ENCODE results near the gene TP53BP2.

The TP53BP2 gene

GRCh38 chr1:223775054-223775453 lies 70.7 kb downstream of the TP53BP2 start:
- Mint-ChIP-seq H3K27me3 (no peaks in the 10 kb centered on the region), H3K4me1 (peaks cover 20% of the 10 kb centered on the region), H3K9me3 (no peaks in the 10 kb centered on the region), H3K4me3 (no peak overlapping the region), H3K36me3 (ENCODE audit: insufficient read depth) (peaks cover 71% of the 10 kb centered on the region), H3K27ac (ENCODE audit: low read depth) (peak overlapping the region; percentile 22)
- DNase-seq (ENCODE audit: low spot score in 2 of 2) (no peak), ATAC-seq (replicated peaks; ENCODE audit: extremely low read depth, poor library complexity, severe bottlenecking) (no peak)

- H3K27ac Mint-ChIP-seq (ENCODE audit: low read depth), result peak overlapping the region; percentile 22
- H3K4me3 Mint-ChIP-seq, result no peak overlapping the region
- ATAC-seq (replicated peaks; ENCODE audit: extremely low read depth, poor library complexity, severe bottlenecking) (no peak), DNase-seq (ENCODE audit: low spot score in 2 of 2) (no peak)
- H3K36me3 Mint-ChIP-seq (ENCODE audit: insufficient read depth), result peaks cover 78% of the 10 kb centered on the region
- peaks cover 20% of the 10 kb centered on the region for H3K4me1 Mint-ChIP-seq
- H3K9me3 Mint-ChIP-seq, result no peaks in the 10 kb centered on the region
- H3K27me3 Mint-ChIP-seq, result no peaks in the 10 kb centered on the region
Observed at GRCh38 chr1:223774134-223774814, 71.5 kb downstream of the TP53BP2 start.

- DNase-seq (ENCODE audit: low spot score in 2 of 2) (no peak), ATAC-seq (replicated peaks; ENCODE audit: extremely low read depth, poor library complexity, severe bottlenecking) (no peak)
- H3K27me3 Mint-ChIP-seq, result no peaks in the 10 kb centered on the region
- peaks cover 20% of the 10 kb centered on the region for H3K4me1 Mint-ChIP-seq
- H3K9me3 Mint-ChIP-seq, result no peaks in the 10 kb centered on the region
- H3K4me3 Mint-ChIP-seq, result no peak overlapping the region
- peaks cover 74% of the 10 kb centered on the region for H3K36me3 Mint-ChIP-seq (ENCODE audit: insufficient read depth)
- H3K27ac Mint-ChIP-seq (ENCODE audit: low read depth), result peak overlapping the region; percentile 67
Observed at GRCh38 chr1:223772771-223773160, 73.0 kb downstream of the TP53BP2 start.

DNA sequence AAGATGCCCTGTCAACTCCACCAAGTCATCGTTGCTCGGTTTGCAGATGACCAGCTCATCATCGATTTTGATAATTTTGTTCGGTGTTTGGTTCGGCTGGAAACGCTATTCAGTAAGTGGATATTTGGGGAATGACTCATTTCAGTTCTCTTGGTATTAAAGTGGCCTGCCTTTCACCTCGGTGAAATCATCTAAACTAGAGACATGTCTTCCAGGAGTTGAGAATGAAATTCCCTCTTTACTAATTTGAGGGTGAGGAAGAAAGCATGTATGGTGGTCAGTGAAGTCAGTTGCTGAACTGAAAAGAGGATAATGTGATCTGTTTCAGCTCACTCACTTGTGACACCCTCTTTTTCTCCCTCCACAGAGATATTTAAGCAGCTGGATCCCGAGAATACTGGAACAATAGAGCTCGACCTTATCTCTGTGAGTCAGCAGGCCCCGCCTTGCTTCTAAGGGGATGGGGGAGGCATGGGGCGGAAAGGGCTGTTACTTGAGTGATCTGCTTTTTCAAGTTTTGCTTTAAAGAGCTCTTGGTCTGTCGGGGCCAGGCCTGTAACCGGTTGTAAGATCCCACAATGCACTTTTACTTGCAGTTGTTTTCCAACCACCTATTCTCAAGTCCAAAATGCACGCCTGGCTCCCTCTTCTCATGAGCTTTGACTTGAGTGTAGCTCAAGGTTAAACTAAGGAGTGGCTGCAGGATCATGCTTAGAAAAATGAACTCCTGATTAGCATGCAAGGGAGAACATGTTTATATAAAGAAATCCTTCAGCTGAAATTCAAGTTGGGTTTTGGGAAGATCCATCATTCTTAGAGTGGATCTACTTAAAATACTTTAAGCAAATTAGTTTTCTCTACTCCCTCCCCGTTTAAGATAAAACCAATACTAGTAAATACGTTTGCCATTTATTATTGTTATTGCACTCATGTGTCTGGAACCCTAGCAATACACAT lies 73.7 kb downstream of the TP53BP2 start:
- Mint-ChIP-seq H3K4me1 (peaks cover 20% of the 10 kb centered on the region), H3K27me3 (no peaks in the 10 kb centered on the region), H3K4me3 (no peak overlapping the region), H3K9me3 (no peaks in the 10 kb centered on the region), H3K36me3 (ENCODE audit: insufficient read depth) (peaks cover 71% of the 10 kb centered on the region), H3K27ac (ENCODE audit: low read depth) (peak overlapping the region; percentile 71)
- DNase-seq (ENCODE audit: low spot score in 2 of 2) (no peak), ATAC-seq (replicated peaks; ENCODE audit: extremely low read depth, poor library complexity, severe bottlenecking) (no peak)

DNA sequence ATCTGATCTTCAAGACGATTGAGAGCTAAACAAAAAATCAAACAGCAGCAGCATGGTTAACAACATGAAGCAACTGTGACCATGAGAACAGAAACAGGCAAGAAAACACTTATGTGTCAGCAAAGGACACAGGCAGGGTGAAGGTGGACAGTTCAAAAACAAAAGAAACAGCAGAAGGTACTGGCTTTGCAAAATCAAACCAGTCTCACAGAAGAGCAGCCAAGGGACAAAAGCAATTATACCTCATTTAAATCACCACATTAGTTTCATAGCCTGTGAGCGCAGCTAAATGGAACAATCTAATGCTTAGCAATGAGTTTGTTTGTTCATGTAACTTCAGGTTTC lies 74.3 kb downstream of the TP53BP2 start:
- Mint-ChIP-seq H3K4me3 (no peak overlapping the region), H3K27me3 (no peaks in the 10 kb centered on the region), H3K36me3 (ENCODE audit: insufficient read depth) (peaks cover 71% of the 10 kb centered on the region), H3K9me3 (no peaks in the 10 kb centered on the region), H3K4me1 (peaks cover 20% of the 10 kb centered on the region), H3K27ac (ENCODE audit: low read depth) (peak overlapping the region; percentile 71)
- DNase-seq (ENCODE audit: low spot score in 2 of 2) (no peak), ATAC-seq (replicated peaks; ENCODE audit: extremely low read depth, poor library complexity, severe bottlenecking) (no peak)

DNA sequence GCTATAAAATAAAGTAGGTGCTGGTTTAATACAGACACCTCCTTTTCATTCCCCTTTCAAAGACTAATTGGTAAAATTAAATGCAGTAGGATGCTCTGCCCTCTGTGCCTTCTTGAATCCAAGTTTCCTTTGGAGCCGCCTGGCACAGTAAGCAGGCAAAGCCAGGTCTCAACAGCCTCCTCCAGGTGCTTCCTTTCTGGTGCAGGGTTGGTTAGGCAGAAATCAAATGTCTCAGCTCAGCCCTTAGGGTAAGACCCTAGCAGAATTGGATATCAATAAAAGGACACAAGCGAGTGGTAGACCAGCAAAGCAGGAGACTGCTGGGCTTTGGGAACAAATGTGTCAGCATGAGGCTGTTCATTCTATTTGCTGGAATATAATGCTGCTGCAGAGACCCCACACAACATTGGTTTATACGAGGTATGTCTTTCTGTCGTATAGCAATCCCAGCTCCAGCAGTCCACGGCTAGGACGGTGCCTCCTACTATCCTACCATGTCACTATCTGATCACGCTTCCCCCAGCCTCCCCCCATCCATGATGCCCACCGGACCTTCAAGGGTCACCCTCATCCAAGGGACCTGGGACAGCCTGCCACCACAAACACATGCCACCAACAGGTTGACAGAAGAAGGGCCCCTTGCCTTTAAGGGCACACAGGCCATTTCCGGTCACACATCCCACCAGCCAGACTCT lies 75.0 kb downstream of the TP53BP2 start:
- H3K4me1 Mint-ChIP-seq, result peaks cover 13% of the 10 kb centered on the region
- peak overlapping the region; percentile 71 for H3K27ac Mint-ChIP-seq (ENCODE audit: low read depth)
- H3K4me3 Mint-ChIP-seq, result no peak overlapping the region
- DNase-seq (ENCODE audit: low spot score in 2 of 2) (no peak), ATAC-seq (replicated peaks; ENCODE audit: extremely low read depth, poor library complexity, severe bottlenecking) (no peak)
- H3K9me3 Mint-ChIP-seq, result no peaks in the 10 kb centered on the region
- H3K36me3 Mint-ChIP-seq (ENCODE audit: insufficient read depth), result peaks cover 72% of the 10 kb centered on the region
- H3K27me3 Mint-ChIP-seq, result no peaks in the 10 kb centered on the region

DNA sequence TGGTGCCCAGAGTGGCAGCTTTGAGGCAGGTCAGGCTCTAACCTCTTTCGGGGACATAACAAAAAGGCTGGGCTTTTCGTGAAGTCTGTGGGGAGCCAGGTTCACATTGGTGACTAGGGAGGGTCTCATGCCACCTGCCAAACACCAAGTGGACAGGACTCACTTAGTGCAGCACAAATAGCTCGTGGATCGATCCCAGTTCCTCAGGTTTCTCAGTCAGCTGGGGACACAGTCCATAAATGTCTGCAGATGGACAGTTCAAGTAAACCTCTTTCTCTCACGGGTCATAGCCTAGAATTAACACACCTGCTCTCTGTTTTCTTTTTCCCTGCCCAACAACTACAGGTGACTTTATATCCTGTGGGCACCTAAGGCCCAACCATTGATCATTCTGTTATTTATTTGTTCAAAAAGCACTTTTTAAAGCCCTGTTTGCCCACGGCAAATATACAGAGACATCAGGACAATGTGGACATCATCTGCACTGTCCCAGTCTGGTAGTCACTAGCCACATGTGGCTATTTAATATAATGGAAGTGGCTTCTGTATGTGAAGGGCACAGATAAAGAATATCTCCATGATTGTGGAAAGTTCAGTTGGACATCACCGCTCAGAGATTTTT lies 79.9 kb downstream of the TP53BP2 start:
- ATAC-seq (replicated peaks; ENCODE audit: extremely low read depth, poor library complexity, severe bottlenecking), result no peak
- no peak for DNase-seq (ENCODE audit: low spot score in 2 of 2)
- no peaks in the 10 kb centered on the region for H3K4me1 Mint-ChIP-seq
- no peaks in the 10 kb centered on the region for H3K9me3 Mint-ChIP-seq
- no peak overlapping the region for H3K27ac Mint-ChIP-seq (ENCODE audit: low read depth)
- H3K27me3 Mint-ChIP-seq, result no peaks in the 10 kb centered on the region
- H3K36me3 Mint-ChIP-seq (ENCODE audit: insufficient read depth), result peaks cover 62% of the 10 kb centered on the region
- H3K4me3 Mint-ChIP-seq, result no peak overlapping the region

- no peak overlapping the region for H3K4me3 Mint-ChIP-seq
- H3K36me3 Mint-ChIP-seq (ENCODE audit: insufficient read depth), result peaks cover 59% of the 10 kb centered on the region
- H3K4me1 Mint-ChIP-seq, result no peaks in the 10 kb centered on the region
- DNase-seq (ENCODE audit: low spot score in 2 of 2), result no peak
- no peak for ATAC-seq (replicated peaks; ENCODE audit: extremely low read depth, poor library complexity, severe bottlenecking)
- no peak overlapping the region for H3K27ac Mint-ChIP-seq (ENCODE audit: low read depth)
- no peaks in the 10 kb centered on the region for H3K9me3 Mint-ChIP-seq
- H3K27me3 Mint-ChIP-seq, result no peaks in the 10 kb centered on the region
Observed at GRCh38 chr1:223765036-223765718, 80.6 kb downstream of the TP53BP2 start.

DNA sequence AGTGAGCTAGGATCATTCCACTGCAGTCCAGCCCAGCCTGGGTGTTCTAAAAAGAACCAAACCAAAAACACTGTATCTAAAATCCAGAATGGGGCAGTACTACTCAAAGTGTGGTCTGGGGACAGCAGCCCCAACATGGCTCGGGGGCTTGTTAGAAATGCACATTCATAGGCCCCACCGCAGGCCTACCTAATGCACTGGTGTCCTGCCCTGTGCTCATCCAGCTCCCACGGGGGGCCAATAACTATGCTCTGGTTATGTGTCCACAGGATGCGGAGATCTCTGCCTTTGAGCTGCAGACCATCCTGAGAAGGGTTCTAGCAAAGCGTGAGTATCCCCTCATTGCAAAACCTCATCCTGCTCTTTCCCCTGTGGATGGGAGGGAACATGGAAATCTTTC lies 81.9 kb downstream of the TP53BP2 start:
- Mint-ChIP-seq H3K9me3 (no peaks in the 10 kb centered on the region), H3K4me1 (no peaks in the 10 kb centered on the region), H3K27ac (ENCODE audit: low read depth) (peak overlapping the region; percentile 81), H3K4me3 (no peak overlapping the region), H3K27me3 (no peaks in the 10 kb centered on the region), H3K36me3 (ENCODE audit: insufficient read depth) (peaks cover 52% of the 10 kb centered on the region)
- ATAC-seq (replicated peaks; ENCODE audit: extremely low read depth, poor library complexity, severe bottlenecking) (no peak), DNase-seq (ENCODE audit: low spot score in 2 of 2) (no peak)

- no peaks in the 10 kb centered on the region for H3K9me3 Mint-ChIP-seq
- H3K27ac Mint-ChIP-seq (ENCODE audit: low read depth), result peak overlapping the region; percentile 81
- peaks cover 55% of the 10 kb centered on the region for H3K36me3 Mint-ChIP-seq (ENCODE audit: insufficient read depth)
- ATAC-seq (replicated peaks; ENCODE audit: extremely low read depth, poor library complexity, severe bottlenecking) (no peak), DNase-seq (ENCODE audit: low spot score in 2 of 2) (no peak)
- no peak overlapping the region for H3K4me3 Mint-ChIP-seq
- no peaks in the 10 kb centered on the region for H3K27me3 Mint-ChIP-seq
- no peaks in the 10 kb centered on the region for H3K4me1 Mint-ChIP-seq
Observed at GRCh38 chr1:223763251-223763650, 82.5 kb downstream of the TP53BP2 start.

DNA sequence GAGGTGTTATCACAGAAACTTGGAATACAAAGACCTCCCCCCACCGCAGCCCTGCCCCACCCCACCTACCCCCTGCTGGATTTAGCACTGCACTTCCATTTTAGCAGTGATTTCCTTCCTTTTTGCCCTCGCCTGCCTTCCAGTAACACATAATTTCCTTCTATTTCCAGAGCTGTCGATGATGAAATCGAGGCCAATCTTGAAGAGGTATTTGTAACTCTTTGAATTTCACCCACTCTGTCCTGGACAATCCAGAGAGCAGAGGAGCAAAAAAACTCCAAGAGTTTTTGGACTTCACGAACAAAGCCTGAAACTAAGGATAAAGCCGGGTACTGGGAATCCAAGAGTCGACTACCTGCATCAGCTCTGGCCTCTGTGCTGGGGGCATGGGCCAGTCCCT lies 84.3 kb downstream of the TP53BP2 start:
- Mint-ChIP-seq H3K36me3 (ENCODE audit: insufficient read depth) (peaks cover 62% of the 10 kb centered on the region), H3K4me1 (no peaks in the 10 kb centered on the region), H3K4me3 (no peak overlapping the region), H3K27me3 (no peaks in the 10 kb centered on the region), H3K27ac (ENCODE audit: low read depth) (no peak overlapping the region), H3K9me3 (no peaks in the 10 kb centered on the region)
- DNase-seq (ENCODE audit: low spot score in 2 of 2), result no peak
- ATAC-seq (replicated peaks; ENCODE audit: extremely low read depth, poor library complexity, severe bottlenecking), result no peak

DNA sequence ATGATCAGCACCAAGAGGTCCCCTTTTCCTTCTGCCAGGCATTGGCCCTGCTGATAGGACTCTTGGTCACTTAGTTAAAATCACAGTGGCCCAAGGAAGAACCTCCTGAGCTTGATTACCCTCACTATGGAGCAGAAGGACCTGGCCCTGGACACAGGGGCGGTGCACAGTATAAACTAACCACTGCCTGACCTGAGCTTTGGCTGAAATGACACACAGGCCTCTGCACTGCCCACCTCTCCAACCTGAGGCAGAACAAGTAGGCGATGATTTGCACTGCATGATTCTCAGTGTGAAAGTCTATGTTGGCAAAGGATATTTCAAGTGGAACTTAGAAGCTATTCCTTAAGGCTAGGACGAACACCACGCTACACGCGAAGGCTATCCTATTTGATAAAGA lies 84.9 kb downstream of the TP53BP2 start:
- ATAC-seq (replicated peaks; ENCODE audit: extremely low read depth, poor library complexity, severe bottlenecking) (no peak), DNase-seq (ENCODE audit: low spot score in 2 of 2) (no peak)
- Mint-ChIP-seq H3K27me3 (no peaks in the 10 kb centered on the region), H3K4me3 (no peak overlapping the region), H3K36me3 (ENCODE audit: insufficient read depth) (peaks cover 58% of the 10 kb centered on the region), H3K9me3 (no peaks in the 10 kb centered on the region), H3K27ac (ENCODE audit: low read depth) (no peak overlapping the region), H3K4me1 (no peaks in the 10 kb centered on the region)

Data from central memory CD8-positive, alpha-beta T cell (primary cell).